ENCODE data around the gene DNAH6.
"Not testable (repeated sequence)": the region's sequence is repeated elsewhere in the genome, so short reads cannot be mapped to it uniquely, and the experiment has no call there.

The DNAH6 gene

DNA sequence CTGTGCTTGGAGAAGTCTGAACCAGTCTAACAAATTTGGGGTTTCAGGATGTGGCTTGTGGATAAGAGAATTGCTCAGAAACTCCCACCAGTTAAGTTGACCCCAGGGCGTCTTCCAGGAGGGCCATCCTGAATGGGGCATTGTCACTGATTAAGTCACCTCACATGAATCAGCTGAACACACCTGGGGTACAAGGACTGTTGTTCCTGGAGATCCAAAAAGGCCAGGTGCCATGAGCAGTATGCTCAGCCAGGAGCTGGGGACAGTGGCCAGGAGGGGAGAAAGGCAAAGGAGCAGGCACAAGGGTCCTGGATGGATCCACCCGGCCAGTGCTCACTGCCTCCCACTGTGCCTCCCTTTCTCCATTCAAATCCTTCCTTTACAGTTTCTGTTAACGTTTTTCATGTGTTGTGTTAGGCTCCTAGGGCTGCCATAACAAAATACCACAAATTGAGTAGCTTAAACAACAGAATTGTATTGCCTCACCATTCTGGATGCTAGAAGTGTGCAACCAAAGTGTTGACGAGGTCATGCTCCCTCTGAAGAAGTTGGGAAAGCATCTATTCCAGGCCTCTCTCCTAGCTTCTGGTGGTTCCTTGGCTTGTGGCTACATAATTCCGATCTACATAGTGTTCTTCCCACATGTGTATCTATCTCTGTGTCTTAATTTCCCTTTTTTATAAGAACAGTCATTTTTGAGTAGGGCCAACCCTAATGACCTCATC lies 331.2 kb downstream of the DNAH6 start:
- DNase-seq = no peak

DNA sequence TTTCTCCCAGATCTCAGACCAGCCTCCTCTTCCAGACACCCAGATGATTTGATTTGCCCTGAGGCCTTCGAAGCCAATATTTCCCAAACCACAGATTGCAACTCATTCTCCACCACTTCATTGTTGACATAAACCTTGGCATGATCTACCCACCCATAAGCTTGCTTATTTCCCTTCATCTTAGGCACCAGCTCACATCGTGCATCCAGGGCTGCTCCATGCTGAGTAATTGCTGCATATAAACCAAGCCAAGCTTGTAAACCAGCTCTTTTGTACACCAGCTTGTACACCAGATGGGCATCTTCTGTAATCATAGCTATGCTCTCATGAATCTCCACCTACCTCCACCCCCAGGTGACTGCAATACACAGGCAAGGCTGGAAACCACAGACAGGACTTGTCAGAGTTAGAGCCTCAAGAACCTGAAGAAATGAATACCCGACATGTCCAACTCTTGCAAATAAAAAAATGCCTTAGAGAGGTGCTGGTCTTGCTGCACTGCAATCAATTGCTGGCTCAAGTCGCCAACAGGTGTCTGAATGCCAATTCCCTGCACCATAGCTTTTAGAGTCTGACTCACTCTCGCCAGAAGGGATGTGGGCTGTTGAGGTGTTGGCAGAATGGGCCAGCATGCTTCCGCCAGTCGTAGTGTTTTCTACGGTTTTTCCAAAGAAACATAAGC lies 333.1 kb downstream of the DNAH6 start:
- no peak for DNase-seq

DNA sequence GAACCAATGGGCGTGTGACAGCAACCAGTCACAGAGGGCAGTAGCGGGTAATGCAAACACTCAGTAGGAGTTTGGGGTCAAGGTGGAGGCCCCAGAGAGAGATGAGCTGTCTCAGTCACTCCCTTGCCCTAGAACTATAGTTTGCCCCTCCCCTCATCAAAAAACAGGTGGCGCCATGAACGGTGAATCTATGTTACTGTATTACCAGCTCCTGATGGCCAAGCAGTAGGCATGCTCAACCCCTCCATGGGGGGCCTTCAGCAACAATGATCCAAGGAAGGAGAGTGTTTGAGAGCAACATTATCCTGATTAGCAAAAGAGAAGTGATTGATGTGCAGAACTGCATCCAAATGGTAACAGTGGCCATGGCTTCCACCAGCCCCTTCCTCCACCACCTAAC lies 334.2 kb downstream of the DNAH6 start:
- DNase-seq = no peak

DNA sequence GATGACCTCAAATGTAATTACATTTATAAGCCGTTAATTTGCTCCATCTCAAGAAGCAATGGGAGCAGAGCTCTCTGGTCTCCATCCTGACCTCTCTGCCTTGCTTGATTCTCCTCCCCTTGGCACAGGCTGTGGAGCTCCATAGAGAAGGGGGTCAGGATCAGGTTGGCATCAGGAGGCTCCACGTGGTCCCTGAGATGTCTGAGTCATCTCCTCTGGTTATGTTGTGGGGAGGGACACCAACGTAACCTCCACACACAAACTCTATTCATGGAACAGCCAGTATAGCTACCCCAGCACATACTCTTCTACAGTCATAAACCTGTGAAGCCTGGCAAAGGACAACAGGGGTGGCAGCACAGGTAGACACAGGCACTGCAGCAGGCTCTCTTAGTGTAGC lies 335.6 kb downstream of the DNAH6 start:
- DNase-seq = no peak

DNA sequence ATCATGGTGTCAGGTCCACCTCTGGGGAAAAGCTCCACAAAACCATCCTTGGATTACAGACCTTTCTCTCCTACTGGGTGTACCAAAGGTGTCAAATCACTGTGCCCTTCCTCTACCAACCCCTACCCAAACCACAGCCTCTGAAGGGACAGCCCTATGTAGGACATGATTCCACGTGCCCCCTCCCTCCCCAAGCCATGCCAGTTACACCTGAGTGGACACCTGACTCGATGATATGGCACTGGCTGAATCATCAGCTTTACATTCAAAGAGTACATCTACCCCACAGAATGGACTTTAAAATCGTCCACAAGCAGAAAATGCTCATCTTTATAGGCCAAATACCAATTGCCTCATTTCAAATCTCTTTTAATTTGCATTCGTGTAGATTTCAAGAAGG lies 338.6 kb downstream of the DNAH6 start:
- DNase-seq = no peak

DNA sequence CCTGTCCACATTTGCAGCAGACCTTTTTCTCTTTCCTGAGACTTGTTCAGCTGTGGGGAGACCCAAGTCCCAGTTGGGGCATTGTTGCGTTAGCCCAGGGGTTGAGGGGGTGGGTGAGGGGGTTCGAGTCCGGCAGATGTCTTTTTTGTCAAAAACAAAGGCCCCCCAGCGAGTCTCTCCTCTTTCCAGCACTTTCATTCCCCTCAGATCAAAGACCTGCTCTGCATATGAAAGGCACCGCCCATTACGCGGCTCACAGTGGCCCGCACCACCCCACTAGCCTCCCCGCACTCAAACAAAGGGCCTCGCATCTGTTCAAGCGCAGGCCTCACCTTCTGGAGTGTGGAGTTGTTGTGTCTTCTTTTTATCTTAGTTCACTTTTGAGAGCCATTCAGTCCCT lies 339.4 kb downstream of the DNAH6 start:
- DNase-seq = no peak

DNA sequence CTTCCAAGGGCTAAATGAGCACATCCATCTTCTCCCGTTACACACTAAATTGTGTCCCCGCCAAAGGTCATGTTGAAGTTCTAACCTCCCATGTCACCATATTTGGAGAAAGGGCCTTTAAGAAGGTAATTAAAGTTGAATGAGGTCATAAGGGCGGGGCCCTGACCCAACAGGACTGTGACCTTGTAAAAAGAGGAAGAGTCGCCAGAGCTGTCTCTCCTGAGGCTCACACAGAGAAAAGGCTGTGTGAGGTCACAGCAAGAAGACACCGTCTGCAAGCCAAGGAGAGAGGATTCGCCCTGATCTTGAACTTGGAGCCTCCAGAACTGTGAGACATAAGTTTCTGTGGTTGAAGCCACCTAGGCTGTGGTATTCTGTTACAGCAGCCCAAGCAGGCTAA lies 340.5 kb downstream of the DNAH6 start:
- DNase-seq = no peak

DNA sequence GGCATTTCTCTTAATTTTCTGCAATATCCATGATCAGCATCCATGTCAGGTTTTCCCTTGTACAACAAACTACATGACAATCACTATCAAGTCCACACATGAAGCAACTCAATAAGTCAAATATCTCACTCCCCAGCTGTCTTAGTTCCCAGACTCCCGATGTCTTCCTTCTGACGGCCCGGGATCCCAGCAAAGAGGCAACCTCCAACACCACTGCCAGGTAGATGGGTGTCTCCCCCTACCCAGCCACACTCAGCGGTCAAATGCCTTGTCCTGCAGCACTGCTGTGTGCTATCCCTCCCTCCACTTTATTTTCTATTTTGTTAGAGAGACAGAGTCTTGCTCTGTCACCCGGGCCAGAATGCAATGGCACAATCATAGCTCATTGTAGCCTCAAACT lies 341.3 kb downstream of the DNAH6 start:
- DNase-seq = no peak

DNA sequence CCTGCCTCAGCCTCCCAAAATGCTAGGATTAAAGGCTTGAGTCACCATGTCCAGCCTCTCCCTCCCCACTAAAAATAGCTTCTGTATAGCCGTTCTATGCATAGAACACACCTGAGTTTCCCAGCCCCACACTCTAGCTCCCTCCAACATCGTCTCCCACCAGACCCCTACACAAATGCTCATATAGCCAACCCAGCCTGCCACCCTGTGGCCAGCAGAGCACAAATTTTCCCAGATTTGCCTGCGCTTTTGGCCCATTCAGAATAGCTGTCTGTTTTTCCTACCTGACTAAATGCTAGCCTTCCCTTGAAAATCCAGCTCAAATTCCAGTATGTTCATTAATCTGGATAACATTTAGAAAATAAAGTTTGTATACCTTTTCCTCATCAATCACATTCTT lies 341.8 kb downstream of the DNAH6 start:
- DNase-seq = no peak

DNA sequence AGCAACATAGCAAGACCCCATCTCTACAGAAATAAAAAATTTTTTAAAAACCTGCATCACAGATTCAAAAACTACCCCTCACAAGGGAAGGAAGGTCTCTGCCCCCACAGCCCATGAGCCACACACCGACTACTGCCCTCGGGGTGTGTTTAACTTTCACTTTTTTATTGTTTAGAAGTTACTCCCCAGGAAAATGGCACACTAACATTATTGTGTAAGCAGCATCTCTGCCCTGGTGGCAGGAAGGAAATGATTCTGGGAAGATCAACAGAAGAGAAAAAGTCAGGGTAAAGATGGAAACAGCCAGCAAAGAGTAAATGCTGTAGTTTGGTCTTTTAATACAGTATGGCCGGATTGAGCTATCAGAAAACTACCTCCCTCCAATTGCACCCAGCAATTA lies 342.6 kb downstream of the DNAH6 start:
- DNase-seq = no peak

DNA sequence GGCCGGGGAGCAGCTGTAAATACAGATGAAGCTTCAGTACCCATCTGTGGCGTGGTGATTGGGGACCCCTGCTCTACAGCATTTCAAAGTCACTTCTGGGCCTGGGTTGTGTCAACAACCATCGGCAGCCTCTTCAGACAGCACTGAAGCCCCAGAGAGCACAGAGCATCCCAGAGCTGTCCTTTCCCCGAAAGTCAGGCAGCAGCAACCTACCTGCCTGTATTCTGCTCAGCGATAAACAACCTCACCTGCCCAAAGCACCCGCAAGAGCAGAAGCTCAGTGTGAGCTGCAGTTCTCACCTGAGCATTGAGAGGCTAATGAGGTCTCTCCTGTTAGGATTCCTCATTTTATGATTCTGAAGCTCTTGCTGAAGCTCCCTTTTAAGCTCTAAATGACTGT lies 345.2 kb downstream of the DNAH6 start:
- no peak for DNase-seq

DNA sequence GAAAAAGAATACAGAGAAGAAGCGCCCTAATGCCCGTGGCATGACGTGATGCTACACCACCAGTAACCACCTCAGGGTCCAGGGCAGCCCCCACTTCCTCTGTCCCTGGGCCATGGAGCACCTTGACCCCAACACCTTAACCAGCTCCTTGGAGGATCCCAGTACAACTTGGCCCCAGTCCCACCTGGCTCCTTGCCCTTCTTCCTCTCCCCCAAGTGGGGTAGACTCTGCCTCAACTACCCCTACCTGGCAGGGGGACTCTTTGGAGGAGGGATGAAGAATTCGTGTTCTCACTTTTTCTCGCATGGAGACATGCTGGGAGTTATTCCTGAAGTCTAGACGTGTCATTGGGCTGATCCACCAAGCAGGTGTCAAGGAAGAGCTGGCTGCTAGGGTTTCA lies 345.7 kb downstream of the DNAH6 start:
- no peak for DNase-seq

DNA sequence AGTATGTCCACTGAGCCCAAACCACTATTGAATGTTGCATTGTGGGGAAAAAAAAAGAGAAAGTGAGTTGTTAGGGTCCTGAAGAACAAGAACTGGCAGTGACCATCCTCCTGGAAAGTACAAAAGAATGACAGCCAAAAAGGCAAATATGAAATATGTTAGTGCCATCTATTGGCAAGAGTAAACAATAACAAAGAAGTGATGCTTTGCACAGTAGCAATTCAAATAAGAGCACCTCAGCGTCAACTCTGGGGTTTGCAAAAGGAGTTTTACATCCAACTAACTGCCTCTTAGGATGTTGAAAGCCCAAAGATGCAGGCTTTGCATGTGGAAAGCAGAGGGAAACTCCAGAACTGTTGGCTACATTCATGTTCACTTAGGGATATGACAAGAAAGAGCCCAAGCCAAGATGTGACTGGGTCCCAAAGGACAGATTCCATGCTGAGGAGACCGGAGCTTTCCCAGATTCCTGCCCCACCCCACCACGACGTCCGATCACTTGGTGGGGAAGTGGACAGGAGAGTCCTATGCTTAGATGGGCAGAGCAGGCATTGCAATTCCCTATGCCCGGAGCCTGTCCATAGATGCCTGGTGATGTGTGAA lies 349.0 kb downstream of the DNAH6 start:
- no peak for DNase-seq

DNA sequence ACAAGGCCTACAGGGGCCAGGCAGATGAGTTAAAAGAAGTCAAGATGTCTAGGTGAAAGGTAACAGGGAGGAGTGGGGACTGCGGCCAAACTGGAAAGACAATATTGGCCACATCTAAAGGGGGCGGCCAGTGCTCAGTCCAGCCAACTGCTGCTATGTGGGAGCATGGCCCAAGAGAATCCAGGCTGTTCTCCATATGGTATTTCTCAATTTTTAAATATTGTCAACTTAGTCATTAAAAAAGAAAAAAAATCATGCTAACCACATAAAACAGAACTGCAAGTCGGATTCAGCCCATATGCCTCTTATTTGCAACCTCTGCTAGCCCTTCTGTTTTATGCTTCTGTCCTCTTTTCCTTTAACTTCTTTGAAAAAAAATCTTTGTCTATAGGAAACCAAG lies 349.8 kb downstream of the DNAH6 start:
- DNase-seq = no peak

DNA sequence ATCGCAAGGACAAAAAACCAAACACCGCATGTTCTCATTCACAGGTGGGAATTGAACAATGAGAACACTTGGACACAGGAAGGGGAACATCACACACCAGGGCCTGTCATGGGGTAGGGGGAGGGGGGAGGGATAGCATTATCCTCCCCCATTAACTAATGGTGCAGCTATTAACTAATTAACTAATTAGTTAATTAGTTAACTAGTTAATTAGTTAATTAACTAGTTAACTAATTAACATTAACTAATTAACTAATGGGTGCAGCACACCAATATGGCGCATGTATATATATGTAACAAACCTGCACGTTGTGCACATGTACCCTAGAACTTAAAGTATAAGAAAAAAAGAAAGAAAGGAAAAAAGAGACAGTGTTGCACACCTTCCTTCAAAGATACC lies 352.0 kb downstream of the DNAH6 start:
- not testable (repeated sequence) for DNase-seq

Data from right forelimb (tissue), 1 donor.